HG02852 (cell line): ENCODE data around the gene IZUMO1R.
"Not testable (repeated sequence)": the region's sequence is repeated elsewhere in the genome, so short reads cannot be mapped to it uniquely, and the experiment has no call there.

ENCODE experiments used
- ATAC-seq: cut with Tn5 transposase; IDR thresholded peaks from one replicate; pipeline ENCODE4 v1.9.1; 2021; ENCODE audit warnings: mild to moderate bottlenecking, moderate library complexity; ENCODE audit not compliant: unreplicated experiment

The IZUMO1R gene

DNA sequence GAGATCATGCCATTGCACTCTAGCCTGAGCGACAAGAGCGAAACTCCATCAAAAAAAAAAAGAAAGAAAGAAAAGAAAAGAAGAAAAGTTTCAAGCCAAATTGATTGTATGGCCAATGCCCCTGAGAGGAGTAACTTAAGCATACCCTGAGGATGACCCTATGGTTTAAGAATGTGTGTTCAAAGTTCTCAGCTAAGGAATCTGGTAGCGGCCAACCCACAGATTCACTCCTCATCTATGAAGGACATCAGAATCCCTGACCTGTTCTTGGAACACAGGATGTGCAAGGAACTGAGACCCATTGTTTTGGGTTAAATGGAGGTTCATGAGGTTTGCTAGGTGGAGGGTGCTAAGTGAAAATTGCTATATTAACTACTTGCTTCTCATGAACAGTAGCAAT is 18.1 kb downstream of the IZUMO1R start:
- ATAC-seq = no peak

DNA sequence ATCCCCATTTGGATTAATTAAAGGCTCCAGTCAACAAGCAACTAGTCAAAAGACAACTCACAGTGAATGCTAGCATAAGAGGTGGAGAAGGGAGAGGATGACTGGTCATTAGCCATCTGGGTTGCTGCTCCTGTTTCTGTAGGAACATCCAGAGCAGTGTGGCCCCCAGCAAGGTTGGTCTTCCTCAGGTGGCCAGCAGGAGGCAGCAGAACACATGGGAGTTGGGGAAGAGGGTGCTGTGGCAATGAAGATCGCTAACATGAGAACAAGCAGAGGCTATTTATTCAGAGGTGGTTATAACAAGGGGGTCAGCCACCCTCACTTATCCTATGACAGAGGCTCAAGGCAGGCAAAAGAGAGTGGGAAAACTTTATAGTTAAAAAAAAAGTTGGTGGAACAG is 21.3 kb downstream of the IZUMO1R start:
- no peak for ATAC-seq

DNA sequence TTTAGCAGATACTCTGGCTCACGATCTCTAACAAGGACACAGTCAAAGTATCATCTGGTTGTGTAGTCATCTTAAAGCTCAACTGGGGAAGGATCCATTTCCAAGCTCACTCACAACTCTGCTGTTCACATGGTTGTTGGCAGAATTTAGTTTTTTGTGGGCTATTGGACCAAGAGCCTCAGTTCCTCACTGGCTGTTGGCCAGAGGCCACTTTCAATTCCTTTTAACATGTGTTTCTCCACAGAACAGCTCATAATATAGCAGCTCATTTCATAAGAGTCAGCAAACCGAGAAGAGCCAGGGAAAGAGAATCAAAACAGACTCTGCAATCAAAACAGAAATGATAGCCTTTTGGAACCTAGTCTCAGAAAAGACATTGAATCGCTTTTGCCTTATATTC is 22.6 kb downstream of the IZUMO1R start:
- ATAC-seq = no peak

DNA sequence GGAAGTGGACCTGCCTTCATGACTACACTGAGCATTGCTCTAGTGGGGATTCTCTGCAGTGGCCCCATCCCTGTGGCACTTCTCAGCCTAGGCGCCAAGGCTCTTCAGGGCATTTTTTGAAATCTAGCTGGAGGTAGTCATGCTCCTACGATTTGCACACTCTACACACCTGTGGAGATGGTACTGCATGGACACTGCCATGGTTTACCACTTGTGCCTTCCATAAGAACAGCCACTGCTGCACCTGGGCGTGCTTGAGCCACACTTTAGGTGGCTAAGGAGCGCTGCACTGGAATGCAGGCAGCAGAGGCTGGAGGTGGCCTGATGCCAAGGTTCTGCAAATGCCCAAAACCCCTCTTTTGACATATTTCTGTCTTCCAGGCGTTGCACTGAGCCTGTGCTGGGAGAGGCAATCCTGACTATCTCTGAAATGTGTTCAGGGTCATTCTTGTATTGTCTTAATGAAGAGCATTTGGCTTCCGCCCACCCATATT is 24.3 kb downstream of the IZUMO1R start:
- no peak for ATAC-seq

DNA sequence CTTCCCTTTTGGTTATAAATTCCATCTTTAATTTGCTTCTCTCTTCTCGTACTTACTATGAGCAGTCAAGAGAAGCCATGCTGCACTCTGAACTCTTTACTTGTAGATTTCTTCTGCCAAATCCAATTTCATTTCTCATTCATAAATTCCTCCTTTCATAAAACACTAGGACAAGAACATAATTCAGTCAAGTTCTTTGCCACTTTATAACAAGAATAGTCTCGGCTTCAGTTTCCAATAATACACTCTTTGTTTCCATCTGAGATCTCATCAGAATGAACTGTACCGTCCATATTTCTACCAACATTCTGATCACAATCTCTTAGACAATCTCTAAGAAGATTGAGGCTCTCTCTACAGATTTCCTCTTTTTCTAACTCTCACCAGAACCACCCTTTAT is 25.1 kb downstream of the IZUMO1R start:
- ATAC-seq = no peak

DNA sequence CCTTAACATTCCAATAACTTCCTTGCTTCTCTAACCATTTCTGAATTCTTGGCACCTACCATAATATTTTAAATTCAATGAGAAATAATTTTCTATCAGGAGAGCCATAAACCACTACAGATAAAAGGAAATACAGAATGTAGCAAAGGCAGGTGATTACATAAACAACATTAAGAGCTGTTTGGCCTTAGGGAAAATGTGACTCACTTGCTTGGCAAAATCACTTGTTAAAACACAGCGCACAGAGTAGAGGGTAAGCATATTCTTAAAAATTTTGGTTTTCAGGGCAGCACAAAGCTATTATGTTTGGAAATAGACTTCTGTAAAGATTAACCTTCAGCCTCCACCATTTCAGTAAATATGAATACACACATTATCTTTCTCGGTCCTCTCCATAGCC is 26.4 kb downstream of the IZUMO1R start:
- ATAC-seq = no peak

DNA sequence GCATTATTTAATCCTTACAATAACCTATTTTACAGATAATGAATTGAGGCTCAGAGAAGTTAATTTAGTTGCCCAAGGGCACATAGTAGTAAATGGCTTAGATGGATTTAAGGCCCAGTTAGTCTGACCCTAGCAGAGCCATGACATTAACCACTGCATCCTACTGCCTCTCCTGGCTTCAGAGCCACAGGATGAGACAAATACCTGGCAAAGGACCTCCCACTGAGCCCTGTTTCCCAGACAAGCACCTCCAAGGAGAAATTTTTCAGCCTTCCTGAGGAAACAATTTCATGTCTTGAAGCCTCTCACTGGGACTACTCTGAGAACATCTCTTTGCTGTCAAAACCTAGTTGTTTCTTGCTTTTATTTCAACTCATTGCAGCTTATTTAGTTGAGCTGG is 28.4 kb downstream of the IZUMO1R start:
- no peak for ATAC-seq

DNA sequence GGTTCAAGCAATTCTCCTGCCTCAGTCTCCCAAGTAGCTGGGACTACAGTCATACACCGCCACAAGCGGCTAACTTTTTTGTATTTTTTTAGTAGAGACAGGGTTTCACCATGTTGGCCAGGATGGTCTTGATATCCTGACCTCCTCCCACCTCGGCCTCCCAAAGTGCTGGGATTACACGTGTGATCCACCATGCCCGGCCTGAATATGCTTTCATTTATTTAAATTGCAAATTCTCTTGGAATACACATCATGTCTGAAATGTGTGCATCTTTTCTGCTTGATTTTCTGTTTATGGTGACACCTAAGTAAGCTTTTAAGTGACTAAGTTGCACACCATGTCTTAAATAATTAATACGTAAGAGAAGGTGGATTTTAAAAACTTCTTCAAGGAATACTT is 31.7 kb downstream of the IZUMO1R start:
- no peak for ATAC-seq

DNA sequence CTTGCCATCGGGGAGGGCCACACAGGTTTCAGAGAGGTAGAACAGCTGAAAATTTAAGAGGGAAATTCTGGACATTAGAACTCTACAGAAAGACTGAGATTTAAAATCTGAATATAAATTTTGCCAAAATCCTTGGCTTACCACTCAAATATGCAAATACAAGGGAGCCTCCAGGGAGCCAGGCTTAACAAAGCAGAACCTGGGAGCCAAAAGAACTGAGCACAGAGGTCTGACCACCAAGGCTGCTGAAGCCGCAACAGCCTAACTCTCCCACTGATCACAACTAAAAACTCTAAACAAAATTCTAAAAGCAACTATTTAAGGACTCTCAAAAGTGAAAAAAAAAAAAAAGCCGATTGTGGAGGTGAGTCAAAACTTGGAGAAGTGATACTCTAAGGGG is 34.3 kb downstream of the IZUMO1R start:
- ATAC-seq = no peak

DNA sequence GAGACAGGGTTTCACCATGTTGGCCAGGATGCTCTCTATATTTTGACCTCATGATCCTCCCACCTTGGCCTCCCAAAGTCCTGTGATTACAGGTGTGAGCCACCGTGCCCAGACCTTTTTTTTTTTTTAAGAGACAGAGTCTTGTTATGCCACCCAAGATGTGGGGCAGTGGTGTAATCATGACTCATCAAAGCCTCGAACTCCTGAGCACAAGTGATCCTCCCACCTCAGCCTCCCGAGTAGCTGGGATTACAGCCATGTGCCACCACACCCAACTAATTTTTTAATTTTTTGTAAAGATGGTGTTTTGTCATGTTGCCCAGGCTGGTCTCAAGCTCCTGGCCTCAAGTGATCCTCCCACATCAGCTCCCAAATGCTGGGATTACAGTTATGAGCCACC is 37.9 kb downstream of the IZUMO1R start:
- no peak for ATAC-seq

DNA sequence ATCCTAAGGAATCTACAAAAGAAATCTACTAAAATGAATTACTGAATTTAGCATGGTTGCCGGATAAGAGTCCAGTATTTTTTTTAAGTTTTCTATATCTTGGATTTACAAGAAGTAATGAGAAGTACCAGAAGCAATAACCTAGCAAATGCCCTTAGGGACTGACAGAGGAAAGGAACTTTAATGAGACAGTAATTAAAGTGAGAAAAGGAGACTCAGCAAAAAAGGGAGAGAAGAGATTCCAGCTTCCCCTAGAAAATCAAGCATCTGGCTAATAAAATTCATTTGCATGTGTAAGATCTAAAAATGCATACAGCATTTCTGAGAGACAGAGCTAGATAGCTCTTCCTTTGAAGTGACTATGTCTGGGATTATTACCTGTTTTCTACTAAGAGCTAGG is 39.1 kb downstream of the IZUMO1R start:
- ATAC-seq = no peak

DNA sequence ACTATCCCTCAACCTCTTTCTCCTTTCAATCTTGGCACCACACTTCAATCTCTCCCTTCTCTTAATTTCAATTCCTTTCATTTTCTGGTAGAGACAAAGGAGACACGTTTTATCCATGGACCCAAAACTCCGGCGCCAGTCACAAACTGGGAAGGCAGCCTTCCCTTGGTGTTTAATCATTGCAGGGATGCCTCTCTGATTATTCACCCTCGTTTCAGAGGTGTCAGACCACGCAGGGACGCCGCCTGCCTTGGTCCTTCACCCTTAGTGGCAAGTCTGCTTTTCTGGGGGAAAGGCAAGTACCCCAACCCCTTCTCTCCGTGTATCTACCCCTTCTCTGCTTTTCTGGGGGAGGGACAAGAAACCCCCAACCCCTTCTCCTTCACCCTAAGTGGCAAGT is 41.9 kb downstream of the IZUMO1R start:
- not testable (repeated sequence) for ATAC-seq

DNA sequence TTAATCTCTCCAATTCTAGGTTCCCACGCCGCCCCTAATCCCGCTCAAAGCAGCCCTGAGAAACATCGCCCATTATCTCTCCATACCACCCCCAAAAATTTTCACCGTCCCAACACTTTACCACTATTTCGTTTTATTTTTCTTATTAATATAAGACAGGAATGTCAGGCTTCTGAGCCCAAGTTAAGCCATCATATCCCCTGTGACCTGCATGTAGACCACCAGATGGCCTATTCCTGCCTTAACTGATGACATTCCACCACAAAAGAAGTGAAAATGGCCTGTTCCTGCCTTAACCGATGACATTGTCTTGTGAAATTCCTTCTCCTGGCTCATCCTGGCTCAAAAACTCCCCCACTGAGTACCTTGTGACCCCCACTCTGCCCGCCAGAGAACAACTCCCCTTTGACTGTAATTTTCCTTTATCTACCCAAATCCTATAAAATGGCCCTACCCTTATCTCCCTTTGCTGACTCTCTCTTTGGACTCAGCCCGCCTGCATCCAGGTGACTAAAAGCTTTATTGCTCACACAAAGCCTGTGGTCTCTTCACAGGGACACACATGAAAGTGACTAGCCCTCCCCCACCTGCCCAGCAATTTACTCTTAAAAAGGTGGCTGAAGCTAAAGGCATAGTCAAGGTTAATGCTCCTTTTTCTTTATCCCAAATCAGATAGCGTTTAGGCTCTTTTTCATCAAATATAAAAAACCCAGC is 46.6 kb downstream of the IZUMO1R start:
- not testable (repeated sequence) for ATAC-seq
